B cell (primary cell): ENCODE results near the gene TMEM154. TPM values are rescaled to one million over a fixed set of nuclear protein-coding genes. Genes with fewer than 3 reads are reported as not detected.

Experiments
- ATAC-seq: fragments of 200-7000 bp; cut with Tn5 transposase; one replicate; pipeline ENCODE4 v1.10.0; 2021; ENCODE audit warnings: low read depth, mild to moderate bottlenecking, moderate number of reproducible peaks, moderate library complexity
- CTCF ChIA-PET: fragments of 350-600 bp; sonication (Branson Sonifier 250); formaldehyde crosslinking; loops from one replicate; lab custom pipeline; 2021; ENCODE audit warnings: antibody characterized with exemption, inconsistent platforms; lab: Charles Lee
- POLR2A ChIA-PET: fragments of 350-600 bp; sonication (Branson Sonifier 250); formaldehyde crosslinking; loops from one replicate; lab custom pipeline; 2021; ENCODE audit warnings: antibody characterized with exemption; lab: Charles Lee
- DNase-seq: peaks from one replicate; pipeline ENCODE4 v3.0.0; 2013
- H2AFZ ChIP-seq: 2 replicates; pipeline ENCODE4 v1.6.1; 2012; ENCODE audit warnings: mild to moderate bottlenecking, low read depth, low read length; ENCODE audit not compliant: insufficient read depth, poor library complexity, severe bottlenecking
- H3K27ac ChIP-seq, 2 donors: 1 replicate in 1 of 2; 2 replicates in 1 of 2; pipeline ENCODE4 v1.5.1; 2012 to 2013; ENCODE audit warnings: low read length in 2 of 2, mild to moderate bottlenecking in 2 of 2, moderate library complexity in 1 of 2
- H3K27me3 ChIP-seq, 4 experiments: fragments of 200-600 bp in 1 of 4; sonication (generic) in 1 of 4; replicated peaks in 1 of 4; 1 replicate in 2 of 4; 2 replicates in 2 of 4; pipeline versions ENCODE4 v1.6.1 to v1.7.0; 2013 to 2016; ENCODE audit warnings: low read length in 3 of 4, mild to moderate bottlenecking in 2 of 4, mixed read lengths in 1 of 4, moderate library complexity in 1 of 4; ENCODE audit not compliant: insufficient read depth in 4 of 4, control insufficient read depth in 3 of 4; ENCODE audit errors: control extremely low read depth in 1 of 4
- H3K36me3 ChIP-seq, 2 experiments: replicated peaks in 1 of 2; 1 replicate in 1 of 2; 2 replicates in 1 of 2; pipeline versions ENCODE4 v1.6.1 to v1.7.1; 2013; ENCODE audit warnings: low read length in 1 of 2; ENCODE audit not compliant: insufficient read depth in 2 of 2, control insufficient read depth in 1 of 2; ENCODE audit errors: control extremely low read depth in 1 of 2, extremely low read depth in 1 of 2
- H3K4me1 ChIP-seq, 2 donors: fragments of 200-600 bp in 1 of 2; sonication (generic) in 1 of 2; 1 replicate in 1 of 2; 2 replicates in 1 of 2; pipeline versions ENCODE4 v1.5.1 to v1.6.1; 2013 to 2017; ENCODE audit warnings: low read length in 2 of 2; ENCODE audit not compliant: control insufficient read depth in 2 of 2, insufficient read depth in 2 of 2
- H3K4me2 ChIP-seq: replicated peaks from 2 replicates; pipeline ENCODE3; 2012; ENCODE audit warnings: mild to moderate bottlenecking, low read depth, low read length; ENCODE audit not compliant: poor library complexity, severe bottlenecking
- H3K4me3 ChIP-seq, 5 experiments: fragments of 200-600 bp in 1 of 5; sonication (generic) in 1 of 5; 1 replicate in 3 of 5; 2 replicates in 2 of 5; pipeline versions ENCODE4 v1.5.1 to v1.7.0; 2011 to 2016; ENCODE audit warnings: low read length in 4 of 5, mild to moderate bottlenecking in 4 of 5, low read depth in 2 of 5, control low read depth in 1 of 5, moderate library complexity in 1 of 5; ENCODE audit not compliant: insufficient read depth in 1 of 5; ENCODE audit errors: control extremely low read depth in 1 of 5, extremely low read depth in 1 of 5
- H3K79me2 ChIP-seq: fragments of 200-600 bp; sonication (generic); one replicate; pipeline ENCODE4 v1.6.0; 2016; ENCODE audit warnings: low read length; ENCODE audit not compliant: control insufficient read depth, insufficient read depth
- H3K9ac ChIP-seq: fragments of 200-600 bp; sonication (generic); 2 replicates; pipeline ENCODE4 v1.6.1; 2017; ENCODE audit warnings: mild to moderate bottlenecking, low read length, moderate library complexity
- H3K9me3 ChIP-seq, 3 donors: one replicate each; pipeline versions ENCODE4 v1.6.1 to v1.7.1; 2013; ENCODE audit warnings: low read length in 2 of 3; ENCODE audit not compliant: control insufficient read depth in 2 of 3, insufficient read depth in 1 of 3; ENCODE audit errors: control extremely low read depth in 1 of 3
- H4K20me1 ChIP-seq: 2 replicates; pipeline ENCODE4 v1.6.0; 2012; ENCODE audit warnings: mild to moderate bottlenecking, low read length; ENCODE audit not compliant: insufficient read depth, control insufficient read depth, poor library complexity, severe bottlenecking
- H3K27ac Mint-ChIP-seq: one replicate; pipeline ENCODE4 v1.8.0; 2021; ENCODE audit warnings: mixed read lengths
- H3K27me3 Mint-ChIP-seq: one replicate; pipeline ENCODE4 v1.8.0; 2021; ENCODE audit warnings: mixed read lengths
- H3K4me1 Mint-ChIP-seq: one replicate; pipeline ENCODE4 v1.8.0; 2021; ENCODE audit warnings: mixed read lengths
- H3K4me3 Mint-ChIP-seq: one replicate; pipeline ENCODE4 v1.8.0; 2021; ENCODE audit warnings: mixed read lengths
- H3K9me3 Mint-ChIP-seq: one replicate; pipeline ENCODE4 v1.8.0; 2022; ENCODE audit warnings: mixed read lengths; ENCODE audit not compliant: insufficient read depth
- CTCF ChIP-seq: fragments of 200-600 bp; IDR thresholded peaks from one replicate; pipeline ENCODE4 v1.8.0; 2022; ENCODE audit warnings: antibody characterized with exemption, mild to moderate bottlenecking
- EZH2 ChIP-seq: IDR thresholded peaks from 2 replicates; pipeline ENCODE4 v1.6.1; 2012; ENCODE audit warnings: borderline replicate concordance, low read depth, mild to moderate bottlenecking, moderate library complexity, low read length; ENCODE audit not compliant: insufficient read depth, poor library complexity, severe bottlenecking
- WGBS: methylation state at CpG from one replicate; pipeline ENCODE4 v1.1.5; 2013; ENCODE audit warnings: missing lambda C conversion rate; ENCODE audit not compliant: insufficient coverage; 5-methylcytosine and 5-hydroxymethylcytosine counted together
- intact Hi-C: fragments of 100-400 bp; cut with micrococcal nuclease; formaldehyde crosslinking; loops from one replicate; pipeline ENCODE4 v1.10.0; 2022
- polyA plus RNA-seq: library from polyadenylated mRNA; depleted of rRNA; stranded (reverse); fragments of >200 nt; gene quantifications from 2 replicates; pipeline ENCODE4 v1.2.3, GENCODE V29; 2012
- total RNA-seq, 2 donors: library from RNA; stranded (reverse); fragments of 120-200 nt in 1 of 2; gene quantifications; 1 replicate in 1 of 2; 2 replicates in 1 of 2; pipeline versions ENCODE4 v1.2.3 to v1.2.4, GENCODE V29; 2013 to 2022

The TMEM154 gene
- total and polyA plus RNA-seq, 2 donors (not counting 1 experiment from before 2014, with no cell fraction given) = 20.1 to 99.1 TPM

GRCh38 chr4:152629908-152630307 is 49.9 kb downstream of the TMEM154 start:
- Mint-ChIP-seq H3K27me3 (no peaks in the 10 kb centered on the region), H3K4me1 (no peaks in the 10 kb centered on the region), H3K9me3 (no peaks in the 10 kb centered on the region), H3K4me3 (no peak overlapping the region), H3K27ac (peak overlapping the region; percentile 2)
- CTCF ChIA-PET = interaction anchor here (1.1 to 2.2 kb wide), 4 partner anchors 11 to 221 kb away, joined by 3 to 5 read pairs (median 4); no protein-coding TSS in a partner anchor
- H3K4me3 ChIP-seq = no peak overlapping the region
- no peak overlapping the region for H2AFZ ChIP-seq
- intact Hi-C loops = no loop called here
- H3K9ac ChIP-seq = no peak overlapping the region
- H3K4me2 ChIP-seq = no peak overlapping the region
- DNase-seq (no peak), ATAC-seq (no peak)
- H3K9me3 ChIP-seq = no peaks in the 10 kb centered on the region
- WGBS = no CpG with 5 or more reads among the region's 3 CpGs
- no peak overlapping the region for H3K27ac ChIP-seq
- no peaks in the 10 kb centered on the region for H4K20me1 ChIP-seq
- H3K36me3 ChIP-seq = peaks cover 11 to 62% of the 10 kb centered on the region in 2 experiments
- POLR2A ChIA-PET = no interaction called here
- H3K27me3 ChIP-seq = no peaks in the 10 kb centered on the region
- no peak for TF ChIP-seq CTCF
- no peak for TF ChIP-seq EZH2
- peaks cover 2% of the 10 kb centered on the region for H3K79me2 ChIP-seq
- no peaks in the 10 kb centered on the region for H3K4me1 ChIP-seq

- H3K9me3 Mint-ChIP-seq = no peaks in the 10 kb centered on the region
- no peaks in the 10 kb centered on the region for H3K9me3 ChIP-seq
- H3K4me1 Mint-ChIP-seq = no peaks in the 10 kb centered on the region
- H3K27ac ChIP-seq = peak overlapping the region in 1 of 2 donors; percentile 26
- no peak for TF ChIP-seq EZH2
- TF ChIP-seq CTCF = no peak
- H3K27me3 Mint-ChIP-seq = no peaks in the 10 kb centered on the region
- peak overlapping the region; percentile 37 for H3K27ac Mint-ChIP-seq
- peaks cover 8 to 44% of the 10 kb centered on the region in 2 experiments for H3K36me3 ChIP-seq
- CTCF ChIA-PET = interaction anchor here (0.7 to 1.3 kb wide), 3 partner anchors 106 to 127 kb away, joined by 4 read pairs; no protein-coding TSS in a partner anchor
- H2AFZ ChIP-seq = no peak overlapping the region
- WGBS = 86% methylated on average over 1 of the region's 5 CpGs
- no peak overlapping the region for H3K4me2 ChIP-seq
- no peak overlapping the region for H3K9ac ChIP-seq
- no peak for DNase-seq
- no peak for ATAC-seq
- POLR2A ChIA-PET = no interaction called here
- H3K4me3 ChIP-seq = no peak overlapping the region
- no peaks in the 10 kb centered on the region for H3K4me1 ChIP-seq
- intact Hi-C loops = no loop called here
- H3K27me3 ChIP-seq = no peaks in the 10 kb centered on the region
- H3K4me3 Mint-ChIP-seq = no peak overlapping the region
- H3K79me2 ChIP-seq = no peaks in the 10 kb centered on the region
- no peaks in the 10 kb centered on the region for H4K20me1 ChIP-seq
Observed at GRCh38 chr4:152628128-152628527, 51.7 kb downstream of the TMEM154 start.
